ENCODE data around the gene PBRM1.

PBRM1 gene

GRCh38 chr3:52600258-52600657, 85.5 kb downstream of the PBRM1 start:
- no peak for DNase-seq
- H3K4me1 ChIP-seq (ENCODE audit: low read length): no peaks in the 10 kb centered on the region
- H3K4me3 ChIP-seq (ENCODE audit: low read length): no peak overlapping the region
- no peaks in the 10 kb centered on the region for H3K9me2 ChIP-seq (replicated peaks; ENCODE audit: insufficient read depth, low read length)
- H3K27me3 ChIP-seq (replicated peaks; ENCODE audit: insufficient read depth, low read length): no peaks in the 10 kb centered on the region
- H3F3A ChIP-seq (ENCODE audit: insufficient read depth, low read length): no peaks in the 10 kb centered on the region
- H4K20me1 ChIP-seq (ENCODE audit: insufficient read depth, low read length): no peaks in the 10 kb centered on the region
- TF ChIP-seq CTCF (IDR thresholded peaks at IDR 0.05; ENCODE audit: low read length) (no peak), EZH2 (optimal IDR thresholded peaks at IDR 0.05; ENCODE audit: low read depth, low read length) (no peak), EZH2phosphoT487 (IDR thresholded peaks at IDR 0.05; ENCODE audit: low read length) (no peak)
- peaks cover 3% of the 10 kb centered on the region; the same call in 1 of the 2 replicates for H3K36me3 ChIP-seq (replicated peaks; ENCODE audit: insufficient read depth, low read length)
- H3K79me2 ChIP-seq (ENCODE audit: low read length): no peaks in the 10 kb centered on the region; the same call in 1 of the 2 replicates
- no peak overlapping the region for H3K9ac ChIP-seq (ENCODE audit: low read length)
- H3K9me3 ChIP-seq (replicated peaks; ENCODE audit: insufficient read depth, low read length): no peaks in the 10 kb centered on the region
- no peak overlapping the region for H2AFZ ChIP-seq (ENCODE audit: low read length)
- no peak overlapping the region for H3K4me2 ChIP-seq (ENCODE audit: low read depth, low read length)
- no peak overlapping the region for H3K27ac ChIP-seq (ENCODE audit: low read length)

GRCh38 chr3:52596658-52597265, 89.0 kb downstream of the PBRM1 start:
- Histone ChIP-seq H4K20me1 (ENCODE audit: insufficient read depth, low read length) (no peaks in the 10 kb centered on the region), H3K36me3 (replicated peaks; ENCODE audit: insufficient read depth, low read length) (no peaks in the 10 kb centered on the region; the same call in 1 of the 2 replicates), H3K9me2 (replicated peaks; ENCODE audit: insufficient read depth, low read length) (no peaks in the 10 kb centered on the region), H3K27ac (ENCODE audit: low read length) (no peak overlapping the region), H3K27me3 (replicated peaks; ENCODE audit: insufficient read depth, low read length) (no peaks in the 10 kb centered on the region), H3F3A (ENCODE audit: insufficient read depth, low read length) (no peaks in the 10 kb centered on the region), H3K4me1 (ENCODE audit: low read length) (no peaks in the 10 kb centered on the region), H2AFZ (ENCODE audit: low read length) (no peak overlapping the region), H3K4me3 (ENCODE audit: low read length) (no peak overlapping the region), H3K9me3 (replicated peaks; ENCODE audit: insufficient read depth, low read length) (no peaks in the 10 kb centered on the region), H3K79me2 (ENCODE audit: low read length) (no peaks in the 10 kb centered on the region), H3K9ac (ENCODE audit: low read length) (no peak overlapping the region), H3K4me2 (ENCODE audit: low read depth, low read length) (no peak overlapping the region)
- TF ChIP-seq EZH2phosphoT487 (IDR thresholded peaks at IDR 0.05; ENCODE audit: low read length) (no peak), EZH2 (optimal IDR thresholded peaks at IDR 0.05; ENCODE audit: low read depth, low read length) (no peak), CTCF (IDR thresholded peaks at IDR 0.05; ENCODE audit: low read length) (no peak)
- no peak for DNase-seq

GRCh38 chr3:52593103-52593502, 92.6 kb downstream of the PBRM1 start:
- H3K27ac ChIP-seq (ENCODE audit: low read length): no peak overlapping the region
- H3F3A ChIP-seq (ENCODE audit: insufficient read depth, low read length): no peaks in the 10 kb centered on the region
- H3K4me3 ChIP-seq (ENCODE audit: low read length): no peak overlapping the region
- no peaks in the 10 kb centered on the region for H3K4me1 ChIP-seq (ENCODE audit: low read length)
- no peaks in the 10 kb centered on the region for H3K79me2 ChIP-seq (ENCODE audit: low read length)
- no peaks in the 10 kb centered on the region for H3K9me2 ChIP-seq (replicated peaks; ENCODE audit: insufficient read depth, low read length)
- no peak overlapping the region for H3K9ac ChIP-seq (ENCODE audit: low read length)
- no peaks in the 10 kb centered on the region; the same call in none of the 2 replicates for H3K36me3 ChIP-seq (replicated peaks; ENCODE audit: insufficient read depth, low read length)
- H2AFZ ChIP-seq (ENCODE audit: low read length): no peak overlapping the region
- H4K20me1 ChIP-seq (ENCODE audit: insufficient read depth, low read length): no peaks in the 10 kb centered on the region
- no peak overlapping the region for H3K4me2 ChIP-seq (ENCODE audit: low read depth, low read length)
- no peak for TF ChIP-seq EZH2 (optimal IDR thresholded peaks at IDR 0.05; ENCODE audit: low read depth, low read length)
- no peak for TF ChIP-seq CTCF (IDR thresholded peaks at IDR 0.05; ENCODE audit: low read length)
- no peaks in the 10 kb centered on the region for H3K27me3 ChIP-seq (replicated peaks; ENCODE audit: insufficient read depth, low read length)
- DNase-seq: no peak
- H3K9me3 ChIP-seq (replicated peaks; ENCODE audit: insufficient read depth, low read length): no peaks in the 10 kb centered on the region
